H9 (cell line): ENCODE data around the gene EFL1. TPM values are rescaled to one million over a fixed set of nuclear protein-coding genes. Genes with fewer than 3 reads are reported as not detected.

ENCODE experiments used
- DNase-seq: peaks from one replicate; pipeline ENCODE4 v3.0.0-alpha.2; 2017
- H2AFZ ChIP-seq: one replicate; pipeline ENCODE4 v1.6.1; 2013; ENCODE audit warnings: mild to moderate bottlenecking, low read length, control low read depth, moderate library complexity
- H2AK5ac ChIP-seq: 2 replicates; pipeline ENCODE4 v1.6.1; 2013; ENCODE audit warnings: low read length, control low read depth, mixed read lengths; ENCODE audit not compliant: insufficient read length
- H2BK120ac ChIP-seq: one replicate; pipeline ENCODE4 v1.6.1; 2013; ENCODE audit warnings: low read depth, mild to moderate bottlenecking, low read length, control low read depth, inconsistent platforms; ENCODE audit not compliant: poor library complexity, severe bottlenecking
- H2BK12ac ChIP-seq: 2 replicates; pipeline ENCODE4 v1.6.1; 2013; ENCODE audit warnings: low read length, control low read depth, mixed read lengths, low read depth; ENCODE audit not compliant: insufficient read length
- H2BK15ac ChIP-seq: 2 replicates; pipeline ENCODE4 v1.6.1; 2013; ENCODE audit warnings: low read depth, low read length, control low read depth
- H2BK20ac ChIP-seq: one replicate; pipeline ENCODE4 v1.6.1; 2013; ENCODE audit warnings: low read depth, mild to moderate bottlenecking, low read length, control low read depth, inconsistent platforms; ENCODE audit not compliant: poor library complexity, severe bottlenecking
- H2BK5ac ChIP-seq: 2 replicates; pipeline ENCODE4 v1.6.1; 2013; ENCODE audit warnings: low read length, control low read depth, mixed read lengths; ENCODE audit not compliant: insufficient read length
- H3K14ac ChIP-seq: 2 replicates; pipeline ENCODE4 v1.6.1; 2013; ENCODE audit warnings: low read length, control low read depth; ENCODE audit not compliant: insufficient read depth
- H3K18ac ChIP-seq: 2 replicates; pipeline ENCODE4 v1.6.1; 2013; ENCODE audit warnings: low read depth, mild to moderate bottlenecking, mixed read lengths, low read length, control low read depth; ENCODE audit not compliant: insufficient read length
- H3K23ac ChIP-seq: 2 replicates; pipeline ENCODE4 v1.6.1; 2013; ENCODE audit warnings: low read length, control low read depth, mixed read lengths, low read depth; ENCODE audit not compliant: insufficient read length
- H3K23me2 ChIP-seq: 2 replicates; pipeline ENCODE4 v1.6.1; 2013; ENCODE audit warnings: low read depth, mild to moderate bottlenecking, mixed read lengths, low read length, control low read depth; ENCODE audit not compliant: insufficient read length, poor library complexity, severe bottlenecking
- H3K27ac ChIP-seq: 2 replicates; pipeline ENCODE4 v1.5.1; 2013; ENCODE audit warnings: low read length, control low read depth, mixed read lengths, low read depth; ENCODE audit not compliant: insufficient read length
- H3K27me3 ChIP-seq: 2 replicates; pipeline ENCODE4 v1.6.1; 2013; ENCODE audit warnings: low read length, control low read depth, inconsistent platforms; ENCODE audit not compliant: insufficient read depth
- H3K4ac ChIP-seq: 2 replicates; pipeline ENCODE4 v1.6.1; 2013; ENCODE audit warnings: low read depth, mild to moderate bottlenecking, control low read depth, inconsistent platforms, low read length, moderate library complexity
- H3K4me1 ChIP-seq: 2 replicates; pipeline ENCODE4 v1.6.1; 2013; ENCODE audit warnings: low read length, control low read depth, inconsistent platforms; ENCODE audit not compliant: insufficient read depth
- H3K4me2 ChIP-seq: 2 replicates; pipeline ENCODE4 v1.6.1; 2013; ENCODE audit warnings: low read length, control low read depth, mixed read lengths; ENCODE audit not compliant: insufficient read length, insufficient read depth
- H3K56ac ChIP-seq: 2 replicates; pipeline ENCODE4 v1.6.1; 2013; ENCODE audit warnings: low read depth, mild to moderate bottlenecking, mixed read lengths, low read length, control low read depth; ENCODE audit not compliant: insufficient read length
- H3K79me1 ChIP-seq: 2 replicates; pipeline ENCODE4 v1.6.1; 2013; ENCODE audit warnings: low read depth, mild to moderate bottlenecking, moderate library complexity, low read length, control low read depth, inconsistent platforms; ENCODE audit not compliant: insufficient read depth, poor library complexity, severe bottlenecking
- H3K79me2 ChIP-seq: 2 replicates; pipeline ENCODE4 v1.6.1; 2013; ENCODE audit warnings: low read length, control low read depth, inconsistent platforms; ENCODE audit not compliant: insufficient read depth
- H3K9ac ChIP-seq: 2 replicates; pipeline ENCODE4 v1.6.1; 2013; ENCODE audit warnings: low read length, control low read depth, mixed read lengths; ENCODE audit not compliant: insufficient read length; ENCODE audit errors: extremely low read depth
- H3K9me3 ChIP-seq: one replicate; pipeline ENCODE4 v1.6.1; 2013; ENCODE audit warnings: low read depth, low read length, inconsistent platforms; ENCODE audit not compliant: control insufficient read depth
- H3T11ph ChIP-seq: one replicate; pipeline ENCODE4 v1.6.1; 2013; ENCODE audit warnings: mild to moderate bottlenecking, low read length, control low read depth, inconsistent platforms
- H4K20me1 ChIP-seq: one replicate; pipeline ENCODE4 v1.6.1; 2013; ENCODE audit not compliant: control insufficient read depth, insufficient read length, insufficient read depth
- H4K5ac ChIP-seq: 2 replicates; pipeline ENCODE4 v1.6.1; 2013; ENCODE audit warnings: low read depth, mild to moderate bottlenecking, mixed read lengths, low read length, control low read depth; ENCODE audit not compliant: insufficient read length
- H4K8ac ChIP-seq: replicated peaks from 2 replicates; pipeline ENCODE4 v1.6.1; 2013; ENCODE audit warnings: low read length, control low read depth, mixed read lengths, low read depth; ENCODE audit not compliant: insufficient read length
- H4K91ac ChIP-seq: 2 replicates; pipeline ENCODE4 v1.6.1; 2013; ENCODE audit warnings: low read depth, mild to moderate bottlenecking, moderate library complexity, mixed read lengths, low read length, control low read depth; ENCODE audit not compliant: insufficient read length
- H3K27ac Mint-ChIP-seq, 3 experiments: 2 replicates in 2 of 3; 3 replicates in 1 of 3; pipeline ENCODE4 v1.8.0; 2020 to 2021; ENCODE audit warnings: mixed read lengths in 3 of 3, mild to moderate bottlenecking in 1 of 3, moderate library complexity in 1 of 3
- H3K27me3 Mint-ChIP-seq: 2 replicates; pipeline ENCODE4 v1.8.0; 2021; ENCODE audit warnings: low read depth, mild to moderate bottlenecking, moderate library complexity, mixed read lengths
- H3K36me3 Mint-ChIP-seq, 3 experiments: 2 replicates in 2 of 3; 3 replicates in 1 of 3; pipeline ENCODE4 v1.8.0; 2020 to 2021; ENCODE audit warnings: low read depth in 3 of 3, mixed read lengths in 3 of 3; ENCODE audit not compliant: insufficient read depth in 1 of 3
- H3K4me1 Mint-ChIP-seq, 2 experiments: 2 replicates each; pipeline ENCODE4 v1.8.0; 2020; ENCODE audit warnings: mixed read lengths in 2 of 2
- H3K4me3 Mint-ChIP-seq, 2 experiments: 2 replicates in 1 of 2; 3 replicates in 1 of 2; pipeline ENCODE4 v1.8.0; 2020 to 2021; ENCODE audit warnings: mild to moderate bottlenecking in 2 of 2, mixed read lengths in 2 of 2, moderate library complexity in 1 of 2
- H3K9me3 Mint-ChIP-seq, 2 experiments: 2 replicates in 1 of 2; 3 replicates in 1 of 2; pipeline ENCODE4 v1.8.0; 2020; ENCODE audit warnings: mild to moderate bottlenecking in 2 of 2, mixed read lengths in 2 of 2, moderate library complexity in 1 of 2
- WGBS: extraction: QIAGEN DNeasy Blood & Tissue Kit; methylation state at CpG from one replicate; pipeline ENCODE4 v1.1.7; 2013; ENCODE audit warnings: missing lambda C conversion rate, low lambda C conversion rate, mixed read lengths; ENCODE audit not compliant: insufficient read length; ENCODE audit errors: extremely low coverage; 5-methylcytosine and 5-hydroxymethylcytosine counted together
- total RNA-seq: library from RNA; stranded (reverse); gene quantifications from 2 replicates; pipeline ENCODE4 v1.2.1, GENCODE V29; 2021
- TF ChIP-seq, protein P1 (sequence below): fragments of 200-600 bp; sonication (generic); conservative IDR thresholded peaks from 3 replicates; pipeline ENCODE4 v1.8.0; 2021; ENCODE audit warnings: antibody characterized with exemption, mild to moderate bottlenecking

EFL1 gene
- total RNA-seq, 1 experiment from 2014 or later: 29.4 TPM

DNA sequence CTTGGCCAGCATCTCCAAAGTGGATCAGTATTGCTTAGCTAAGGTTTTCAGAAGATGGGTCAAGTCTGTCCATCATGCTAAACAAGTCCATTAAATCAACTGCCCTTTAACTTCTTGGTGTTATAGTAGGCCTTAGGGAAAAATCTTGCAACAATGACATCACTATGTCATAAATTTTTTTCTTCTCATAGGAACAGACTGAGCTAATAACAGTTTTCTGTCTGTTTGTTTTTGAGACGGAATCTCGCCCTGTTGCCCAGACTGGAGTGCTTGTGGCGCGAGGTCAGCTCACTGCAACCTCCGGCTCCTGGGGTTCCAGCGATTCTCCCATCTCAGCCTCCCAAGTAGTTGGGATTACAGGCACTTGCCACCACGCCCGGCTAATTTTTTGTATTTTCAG is 94.2 kb downstream of the EFL1 start:
- Histone ChIP-seq H4K8ac (no peak overlapping the region), H2BK20ac (no peak overlapping the region), H2AFZ (no peak overlapping the region), H3K9me3 (no peaks in the 10 kb centered on the region), H2BK120ac (no peak overlapping the region), H3K4me2 (no peak overlapping the region), H3K79me2 (no peaks in the 10 kb centered on the region), H3K14ac (no peak overlapping the region), H3K9ac (no peak overlapping the region), H3K23me2 (no peaks in the 10 kb centered on the region), H4K5ac (no peak overlapping the region), H4K20me1 (no peaks in the 10 kb centered on the region), H2AK5ac (no peak overlapping the region), H3K79me1 (no peaks in the 10 kb centered on the region), H4K91ac (no peak overlapping the region), H2BK15ac (no peak overlapping the region), H3K56ac (no peak overlapping the region), H2BK12ac (no peak overlapping the region), H3K23ac (no peak overlapping the region), H2BK5ac (no peak overlapping the region), H3T11ph (no peak overlapping the region), H3K4me1 (no peaks in the 10 kb centered on the region), H3K4ac (no peak overlapping the region), H3K27me3 (no peaks in the 10 kb centered on the region), H3K27ac (no peak overlapping the region), H3K18ac (no peak overlapping the region)
- H3K4me1 Mint-ChIP-seq: no peaks in the 10 kb centered on the region
- H3K36me3 Mint-ChIP-seq: no peaks in the 10 kb centered on the region; a peak in 2 of 7 replicates
- no peaks in the 10 kb centered on the region for H3K9me3 Mint-ChIP-seq
- no CpG with 5 or more reads among the region's 8 CpGs for WGBS
- TF ChIP-seq, protein P1, sequence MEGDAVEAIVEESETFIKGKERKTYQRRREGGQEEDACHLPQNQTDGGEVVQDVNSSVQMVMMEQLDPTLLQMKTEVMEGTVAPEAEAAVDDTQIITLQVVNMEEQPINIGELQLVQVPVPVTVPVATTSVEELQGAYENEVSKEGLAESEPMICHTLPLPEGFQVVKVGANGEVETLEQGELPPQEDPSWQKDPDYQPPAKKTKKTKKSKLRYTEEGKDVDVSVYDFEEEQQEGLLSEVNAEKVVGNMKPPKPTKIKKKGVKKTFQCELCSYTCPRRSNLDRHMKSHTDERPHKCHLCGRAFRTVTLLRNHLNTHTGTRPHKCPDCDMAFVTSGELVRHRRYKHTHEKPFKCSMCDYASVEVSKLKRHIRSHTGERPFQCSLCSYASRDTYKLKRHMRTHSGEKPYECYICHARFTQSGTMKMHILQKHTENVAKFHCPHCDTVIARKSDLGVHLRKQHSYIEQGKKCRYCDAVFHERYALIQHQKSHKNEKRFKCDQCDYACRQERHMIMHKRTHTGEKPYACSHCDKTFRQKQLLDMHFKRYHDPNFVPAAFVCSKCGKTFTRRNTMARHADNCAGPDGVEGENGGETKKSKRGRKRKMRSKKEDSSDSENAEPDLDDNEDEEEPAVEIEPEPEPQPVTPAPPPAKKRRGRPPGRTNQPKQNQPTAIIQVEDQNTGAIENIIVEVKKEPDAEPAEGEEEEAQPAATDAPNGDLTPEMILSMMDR: no peak
- no peak overlapping the region for H3K27ac Mint-ChIP-seq
- H3K4me3 Mint-ChIP-seq: no peak overlapping the region
- H3K27me3 Mint-ChIP-seq: no peaks in the 10 kb centered on the region
- DNase-seq: no peak
